Parietal lobe (tissue), 1 donor: Measurements from ENCODE around the gene PLEKHG4. TPM values are rescaled to one million over a fixed set of nuclear protein-coding genes. Genes with fewer than 3 reads are reported as not detected.

Source experiments
- total RNA-seq: library from RNA; depleted of rRNA; stranded (reverse); fragments of >200 nt; gene quantifications from one replicate; pipeline ENCODE4 v1.2.3, GENCODE V29; 2014

PLEKHG4 gene
- total RNA-seq = 3.4 TPM

GRCh38 chr16:67279296-67280089, at the start of gene PLEKHG4:
Gene PLEKHG4, plus strand, starts transcription at chr16:67279532. Its CDS starts 513 bp downstream, at chr16:67280045.

GRCh38 chr16:67247192-67248072, 31.9 kb upstream of the PLEKHG4 start, which contains the start of gene FHOD1:
Gene FHOD1, minus strand, starts transcription at chr16:67247481. Its CDS starts 71 bp downstream, at chr16:67247410.

GRCh38 chr16:67248401-67249177, 30.7 kb upstream of the PLEKHG4 start, which contains the start of gene SLC9A5:
Gene SLC9A5, plus strand, starts transcription at chr16:67248979. Its CDS starts 36 bp downstream, at chr16:67249015.

GRCh38 chr16:67326472-67327309, 47.4 kb downstream of the PLEKHG4 start, which contains the start of the genes KCTD19 and LRRC36:
Gene KCTD19, minus strand, starts transcription at chr16:67326741. Its CDS starts 34 bp downstream, at chr16:67326707.
Gene LRRC36, plus strand, starts transcription at chr16:67326815. Its CDS starts 48 bp downstream, at chr16:67326863.

Other genes with a start within 250 kb of the PLEKHG4 start
- gene PHAF1, start 169.6 kb upstream of the PLEKHG4 start, total RNA-seq = 36.3 TPM
- 0.63 TPM for gene B3GNT9, start 128.5 kb upstream of the PLEKHG4 start, total RNA-seq
- gene TRADD, start 119.6 kb upstream of the PLEKHG4 start, total RNA-seq = 0.31 TPM
- gene FBXL8, start 119.6 kb upstream of the PLEKHG4 start, total RNA-seq = 1.6 TPM
- gene HSF4, start 114.8 kb upstream of the PLEKHG4 start, total RNA-seq = 11.3 TPM
- gene NOL3, start 109.0 kb upstream of the PLEKHG4 start, total RNA-seq = 3.4 TPM
- gene MATCAP1, start 95.6 kb upstream of the PLEKHG4 start, total RNA-seq = 106 TPM
- 0.63 TPM for gene EXOC3L1, start 89.4 kb upstream of the PLEKHG4 start, total RNA-seq
- 41.0 TPM for gene E2F4, start 87.4 kb upstream of the PLEKHG4 start, total RNA-seq
- gene ELMO3, start 80.4 kb upstream of the PLEKHG4 start, total RNA-seq = 0.94 TPM
- 27.2 TPM for gene TMEM208, start 52.4 kb upstream of the PLEKHG4 start, total RNA-seq
- 1.9 TPM for gene FHOD1, start 32.1 kb upstream of the PLEKHG4 start, total RNA-seq
- gene SLC9A5, start 30.6 kb upstream of the PLEKHG4 start, total RNA-seq = 0.94 TPM
- gene KCTD19, start 47.2 kb downstream of the PLEKHG4 start, total RNA-seq = 0.31 TPM
- gene LRRC36, start 47.3 kb downstream of the PLEKHG4 start, total RNA-seq = 3.1 TPM
- gene TPPP3, start 114.0 kb downstream of the PLEKHG4 start, total RNA-seq = 3.8 TPM
- 5.0 TPM for gene ZDHHC1, start 136.9 kb downstream of the PLEKHG4 start, total RNA-seq
- not detected for gene HSD11B2, start 151.6 kb downstream of the PLEKHG4 start, total RNA-seq
- gene ATP6V0D1, start 201.6 kb downstream of the PLEKHG4 start, total RNA-seq = 91.4 TPM
- gene AGRP, start 204.0 kb downstream of the PLEKHG4 start, total RNA-seq = not detected
- 61.3 TPM for gene RIPOR1, start 249.3 kb downstream of the PLEKHG4 start, total RNA-seq